Fibroblast of lung (primary cell): ENCODE results near the gene IL21R. TPM values are rescaled to one million over a fixed set of nuclear protein-coding genes. Genes with fewer than 3 reads are reported as not detected.
A peak's percentile ranks its signal among the peaks of the same experiment; 100 is the strongest.

Source experiments
- DNase-seq, 2 donors: peaks; one replicate each; pipeline versions ENCODE4 v3.0.0 to v3.0.0-alpha.2; 2010; ENCODE audit warnings: low read depth in 2 of 2
- H2AFZ ChIP-seq: 2 replicates; pipeline ENCODE4 v1.5.1; 2012; ENCODE audit warnings: low read length, control low read depth, inconsistent platforms
- H3K27ac ChIP-seq: 2 replicates; pipeline ENCODE4 v1.5.1; 2011; ENCODE audit warnings: low read length, control low read depth; ENCODE audit not compliant: insufficient read depth
- H3K27me3 ChIP-seq: 2 replicates; pipeline ENCODE4 v1.5.1; 2011; ENCODE audit warnings: mild to moderate bottlenecking, low read length; ENCODE audit not compliant: control insufficient read depth, insufficient read depth
- H3K36me3 ChIP-seq: 2 replicates; pipeline ENCODE4 v1.5.1; 2011; ENCODE audit warnings: low read length; ENCODE audit not compliant: control insufficient read depth, insufficient read depth
- H3K4me1 ChIP-seq: 2 replicates; pipeline ENCODE4 v1.5.1; 2011; ENCODE audit warnings: low read length; ENCODE audit not compliant: control insufficient read depth, insufficient read depth; ENCODE audit errors: extremely low read depth
- H3K4me2 ChIP-seq: 2 replicates; pipeline ENCODE4 v1.5.1; 2011; ENCODE audit warnings: low read length, control low read depth; ENCODE audit not compliant: insufficient read depth; ENCODE audit errors: extremely low read depth
- H3K4me3 ChIP-seq, 4 experiments: fragments of 200-600 bp in 1 of 4; sonication (generic) in 1 of 4; replicated peaks in 1 of 4; 2 replicates each; pipeline ENCODE4 v1.5.1; 2011 to 2016; ENCODE audit warnings: low read length in 4 of 4, low read depth in 3 of 4, mild to moderate bottlenecking in 3 of 4, control low read depth in 2 of 4, inconsistent platforms in 1 of 4, mixed read lengths in 1 of 4; ENCODE audit not compliant: insufficient read depth in 1 of 4; ENCODE audit errors: control extremely low read depth in 1 of 4
- H3K79me2 ChIP-seq: 2 replicates; pipeline ENCODE4 v1.5.1; 2012; ENCODE audit warnings: mild to moderate bottlenecking, low read length, inconsistent platforms; ENCODE audit not compliant: control insufficient read depth, insufficient read depth
- H3K9ac ChIP-seq: 2 replicates; pipeline ENCODE4 v1.5.1; 2011; ENCODE audit warnings: mild to moderate bottlenecking, low read length, control low read depth; ENCODE audit not compliant: insufficient read depth
- H3K9me3 ChIP-seq: 2 replicates; pipeline ENCODE4 v1.5.1; 2012; ENCODE audit warnings: low read depth, low read length; ENCODE audit not compliant: control insufficient read depth, insufficient read depth
- H4K20me1 ChIP-seq: 2 replicates; pipeline ENCODE4 v1.5.1; 2011; ENCODE audit warnings: low read length; ENCODE audit not compliant: control insufficient read depth, insufficient read depth; ENCODE audit errors: extremely low read depth
- EZH2 ChIP-seq: IDR thresholded peaks from 2 replicates; pipeline ENCODE4 v1.5.1; 2012; ENCODE audit warnings: low read length, control low read depth, mild to moderate bottlenecking; ENCODE audit errors: missing control alignments
- polyA plus RNA-seq, 2 donors: library from polyadenylated mRNA; depleted of rRNA in 1 of 2; stranded (reverse) in 1 of 2; unstranded in 1 of 2; fragments of >200 nt; gene quantifications; 2 replicates each; pipeline ENCODE4 v1.2.1, GENCODE V29; 2011 to 2012; ENCODE audit warnings: missing spikeins in 1 of 2
- total RNA-seq: library from RNA; depleted of rRNA; stranded (reverse); fragments of >200 nt; gene quantifications from 2 replicates; pipeline ENCODE4 v1.2.1, GENCODE V29; 2014
- TF ChIP-seq, protein P1 (sequence below), 2 donors: IDR thresholded peaks in 1 of 2; conservative IDR thresholded peaks in 1 of 2; 1 replicate in 1 of 2; 2 replicates in 1 of 2; pipeline ENCODE4 v1.5.1; 2011 to 2012; ENCODE audit warnings: low read length in 2 of 2, control low read depth in 1 of 2, inconsistent platforms in 1 of 2, low read depth in 1 of 2, mild to moderate bottlenecking in 1 of 2

Gene IL21R
- total and polyA plus RNA-seq, 2 donors (not counting 1 experiment from before 2014, with no cell fraction given), result 0.95 to 7.4 TPM

DNA sequence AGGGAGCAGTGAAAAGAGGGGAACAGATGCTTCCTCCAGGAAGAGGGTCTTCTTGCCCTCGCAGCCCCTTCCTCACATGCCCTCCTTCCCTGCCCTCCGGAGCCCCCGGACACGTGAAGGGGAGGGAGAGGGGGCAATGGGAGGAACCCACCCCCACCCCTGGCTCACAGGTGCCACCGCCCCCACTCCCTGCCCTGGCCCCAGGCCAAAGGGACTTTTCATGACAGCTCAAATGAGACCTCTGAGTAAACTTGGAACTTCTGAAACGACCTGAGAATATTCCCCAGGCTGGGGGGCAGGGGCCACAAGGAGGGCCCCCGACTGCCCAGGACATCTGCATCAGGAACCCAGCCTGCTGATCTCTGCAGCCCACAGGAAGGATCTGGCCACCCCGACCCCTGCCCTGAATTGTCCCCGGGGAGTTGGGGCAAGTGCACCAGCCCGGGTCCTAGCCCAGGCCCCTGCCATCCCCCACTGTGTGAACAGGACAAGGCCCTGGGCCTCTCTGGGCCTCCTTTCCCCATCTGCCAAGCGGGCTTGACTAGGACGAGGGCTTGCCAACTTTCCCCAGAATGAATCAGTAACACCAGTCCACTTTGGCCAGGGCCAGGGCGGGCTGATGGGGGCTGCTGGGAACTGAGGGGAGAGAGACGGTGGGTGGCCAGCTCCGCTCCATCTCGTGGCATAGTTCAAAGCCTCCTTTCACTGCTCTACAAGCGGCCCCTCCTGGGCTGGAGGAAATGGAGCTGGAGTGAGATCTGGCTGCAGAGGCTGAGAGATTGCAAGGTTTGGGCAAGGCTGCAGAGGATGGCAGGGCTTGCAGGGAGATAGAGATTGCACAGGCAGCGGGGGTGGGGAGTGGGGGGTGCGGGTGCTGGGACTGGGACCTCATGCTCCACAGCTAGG, 3.8 kb downstream of the IL21R start:
- Histone ChIP-seq H3K27ac (no peak overlapping the region), H2AFZ (no peak overlapping the region)
- DNase-seq, result peak; percentile 30 to 38

DNA sequence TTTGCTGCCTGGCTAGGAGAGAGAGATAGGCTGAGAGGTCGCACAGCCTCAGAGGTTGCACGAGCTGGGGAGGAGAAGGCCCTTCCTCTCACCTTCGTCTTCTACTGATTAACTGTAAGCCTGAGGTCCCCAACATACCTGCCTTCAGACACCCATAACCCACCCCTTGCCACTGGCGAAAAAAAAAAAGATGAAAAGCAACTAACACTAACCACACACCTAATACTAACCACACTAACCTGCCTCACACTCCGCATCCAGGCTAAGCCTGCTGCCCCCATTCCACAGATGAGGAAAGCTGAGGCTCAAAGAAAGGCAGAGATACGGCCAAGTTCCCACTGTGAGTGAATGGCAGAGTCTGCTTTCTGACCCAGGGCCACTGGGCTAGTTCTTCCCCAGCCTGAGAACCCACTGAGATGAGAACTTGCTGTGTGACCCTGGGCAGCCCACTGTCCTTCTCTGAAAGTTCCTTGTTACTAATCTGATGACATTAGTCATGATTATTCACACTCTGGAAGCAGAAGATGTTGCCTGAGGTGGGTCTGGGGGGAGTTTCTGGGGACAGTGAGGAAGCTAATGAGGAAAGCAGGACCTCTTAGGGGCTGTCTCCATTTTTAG, 4.6 kb downstream of the IL21R start:
- TF ChIP-seq, protein P1, sequence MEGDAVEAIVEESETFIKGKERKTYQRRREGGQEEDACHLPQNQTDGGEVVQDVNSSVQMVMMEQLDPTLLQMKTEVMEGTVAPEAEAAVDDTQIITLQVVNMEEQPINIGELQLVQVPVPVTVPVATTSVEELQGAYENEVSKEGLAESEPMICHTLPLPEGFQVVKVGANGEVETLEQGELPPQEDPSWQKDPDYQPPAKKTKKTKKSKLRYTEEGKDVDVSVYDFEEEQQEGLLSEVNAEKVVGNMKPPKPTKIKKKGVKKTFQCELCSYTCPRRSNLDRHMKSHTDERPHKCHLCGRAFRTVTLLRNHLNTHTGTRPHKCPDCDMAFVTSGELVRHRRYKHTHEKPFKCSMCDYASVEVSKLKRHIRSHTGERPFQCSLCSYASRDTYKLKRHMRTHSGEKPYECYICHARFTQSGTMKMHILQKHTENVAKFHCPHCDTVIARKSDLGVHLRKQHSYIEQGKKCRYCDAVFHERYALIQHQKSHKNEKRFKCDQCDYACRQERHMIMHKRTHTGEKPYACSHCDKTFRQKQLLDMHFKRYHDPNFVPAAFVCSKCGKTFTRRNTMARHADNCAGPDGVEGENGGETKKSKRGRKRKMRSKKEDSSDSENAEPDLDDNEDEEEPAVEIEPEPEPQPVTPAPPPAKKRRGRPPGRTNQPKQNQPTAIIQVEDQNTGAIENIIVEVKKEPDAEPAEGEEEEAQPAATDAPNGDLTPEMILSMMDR (conservative IDR thresholded peaks at IDR 0.05 in 1 of 2, IDR thresholded peaks at IDR 0.05 in 1 of 2; ENCODE audit: low read depth in 1 of 2, low read length in 2 of 2), result no peak
- TF ChIP-seq EZH2, result no peak
- Histone ChIP-seq H4K20me1 (no peaks in the 10 kb centered on the region), H3K79me2 (no peaks in the 10 kb centered on the region), H2AFZ (no peak overlapping the region), H3K4me3 (no peak overlapping the region), H3K9me3 (no peaks in the 10 kb centered on the region), H3K4me1 (peaks cover 11% of the 10 kb centered on the region), H3K9ac (no peak overlapping the region), H3K27me3 (peaks cover 2% of the 10 kb centered on the region), H3K36me3 (no peaks in the 10 kb centered on the region), H3K4me2 (no peak overlapping the region), H3K27ac (no peak overlapping the region)
- DNase-seq, result no peak

More for the DNA sequence above, 3.8 kb downstream of the IL21R start:
- Histone ChIP-seq H3K4me2 (no peak overlapping the region), H3K79me2 (no peaks in the 10 kb centered on the region), H3K9me3 (no peaks in the 10 kb centered on the region), H4K20me1 (no peaks in the 10 kb centered on the region), H3K27me3 (peaks cover 2% of the 10 kb centered on the region), H3K9ac (no peak overlapping the region), H3K4me1 (peaks cover 12% of the 10 kb centered on the region), H3K4me3 (no peak overlapping the region), H3K36me3 (no peaks in the 10 kb centered on the region)
- TF ChIP-seq, protein P1 (conservative IDR thresholded peaks at IDR 0.05 in 1 of 2, IDR thresholded peaks at IDR 0.05 in 1 of 2; ENCODE audit: low read depth in 1 of 2, low read length in 2 of 2), result no peak
- no peak for TF ChIP-seq EZH2

DNA sequence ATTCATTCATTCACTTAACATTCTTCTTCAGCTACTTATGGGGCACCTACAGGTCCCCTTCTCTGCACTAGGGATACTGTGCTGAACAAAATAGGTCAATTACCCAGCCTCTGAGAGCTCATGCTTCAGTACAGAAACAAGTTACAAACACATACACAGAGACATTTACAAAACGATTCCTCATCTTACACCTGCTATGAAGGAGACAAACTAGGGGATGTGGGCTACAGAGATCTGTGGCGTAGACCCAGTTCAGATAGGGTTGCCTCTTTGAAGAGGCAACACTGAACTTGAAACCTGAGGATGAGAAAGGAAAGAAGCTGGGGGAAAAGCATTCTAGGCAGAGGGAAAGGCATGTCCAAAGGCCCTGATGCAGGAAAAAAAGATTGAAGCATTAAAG, 5.2 kb downstream of the IL21R start:
- H3K36me3 ChIP-seq, result no peaks in the 10 kb centered on the region
- peaks cover 7% of the 10 kb centered on the region for H3K4me1 ChIP-seq
- H3K27ac ChIP-seq, result no peak overlapping the region
- H2AFZ ChIP-seq, result no peak overlapping the region
- TF ChIP-seq, protein P1 (conservative IDR thresholded peaks at IDR 0.05 in 1 of 2, IDR thresholded peaks at IDR 0.05 in 1 of 2; ENCODE audit: low read depth in 1 of 2, low read length in 2 of 2), result no peak
- TF ChIP-seq EZH2, result no peak
- peaks cover 2% of the 10 kb centered on the region for H3K27me3 ChIP-seq
- no peaks in the 10 kb centered on the region for H3K9me3 ChIP-seq
- H3K9ac ChIP-seq, result no peak overlapping the region
- DNase-seq, result no peak
- H3K79me2 ChIP-seq, result no peaks in the 10 kb centered on the region
- no peaks in the 10 kb centered on the region for H4K20me1 ChIP-seq
- H3K4me3 ChIP-seq, result no peak overlapping the region
- H3K4me2 ChIP-seq, result no peak overlapping the region
